ENCODE data around the gene NR4A3.

The NR4A3 gene

GRCh38 chr9:99889120-99889519 lies 67.4 kb downstream of the NR4A3 start:
- DNase-seq = no peak

GRCh38 chr9:99894826-99895225 lies 73.1 kb downstream of the NR4A3 start:
- DNase-seq = no peak

GRCh38 chr9:99895510-99895909 lies 73.8 kb downstream of the NR4A3 start:
- DNase-seq = no peak

GRCh38 chr9:99896119-99896518 lies 74.4 kb downstream of the NR4A3 start:
- DNase-seq = no peak

- no peak for DNase-seq
These were observed 81.7 kb downstream of the NR4A3 start for GRCh38 chr9:99903393-99903792.

GRCh38 chr9:99905833-99906402 lies 84.2 kb downstream of the NR4A3 start:
- peak; percentile 12 for DNase-seq

- peak; percentile 78 for DNase-seq
These were observed 84.9 kb downstream of the NR4A3 start, which contains the start of gene STX17 for GRCh38 chr9:99906403-99907207. TSS of gene STX17 (plus strand) at chr9:99906654. CDS start at chr9:99915240, 8,586 bp downstream.

DNA sequence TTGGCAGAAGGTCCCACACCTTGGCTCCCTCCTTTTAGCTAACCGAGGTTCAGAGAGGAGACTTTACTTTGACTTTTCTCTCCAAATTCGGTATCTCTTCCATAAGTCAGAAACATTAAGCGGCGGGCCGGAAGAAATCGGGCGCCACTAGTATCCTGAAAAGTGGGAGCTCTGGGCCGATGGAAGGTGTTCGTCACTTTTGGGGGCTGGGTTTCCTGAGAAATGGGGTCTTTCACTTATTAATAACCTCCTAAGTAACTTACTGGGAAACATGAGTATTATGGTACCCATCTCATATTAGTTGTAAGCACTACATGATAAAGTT lies 85.5 kb downstream of the NR4A3 start:
- DNase-seq = no peak

- DNase-seq = no peak
These were observed 89.9 kb downstream of the NR4A3 start for GRCh38 chr9:99911600-99911999.
